SH-SY5Y (cell line): Measurements from ENCODE around the gene ARHGAP18.

ENCODE experiments used
- GATA2 ChIP-seq: IDR thresholded peaks from 2 replicates; pipeline ENCODE4 v1.6.1; 2011; ENCODE audit warnings: mild to moderate bottlenecking, low read depth, low read length
- GATA3 ChIP-seq: IDR thresholded peaks from 2 replicates; pipeline ENCODE4 v1.6.1; 2011; ENCODE audit warnings: low read depth, mild to moderate bottlenecking, low read length, moderate library complexity

ARHGAP18 gene

GRCh38 chr6:129655334-129655733 is 54.6 kb downstream of the ARHGAP18 start:
- TF ChIP-seq GATA2, result no peak
- no peak for TF ChIP-seq GATA3

GRCh38 chr6:129653746-129654145 is 56.2 kb downstream of the ARHGAP18 start:
- TF ChIP-seq GATA3, result no peak
- TF ChIP-seq GATA2, result no peak

- TF ChIP-seq GATA2 (no peak), GATA3 (no peak)
These were observed 56.7 kb downstream of the ARHGAP18 start for GRCh38 chr6:129653229-129653628.

GRCh38 chr6:129651291-129651691 is 58.7 kb downstream of the ARHGAP18 start:
- TF ChIP-seq GATA2, result no peak

- TF ChIP-seq GATA2, result no peak
- no peak for TF ChIP-seq GATA3
These were observed 61.0 kb downstream of the ARHGAP18 start for GRCh38 chr6:129648819-129649491.

- TF ChIP-seq GATA3 (no peak), GATA2 (no peak)
These were observed 62.9 kb downstream of the ARHGAP18 start for GRCh38 chr6:129647044-129647443.

- TF ChIP-seq GATA3 (no peak), GATA2 (no peak)
These were observed 63.3 kb downstream of the ARHGAP18 start for GRCh38 chr6:129646642-129647041.

- TF ChIP-seq GATA2 (no peak), GATA3 (no peak)
These were observed 64.0 kb downstream of the ARHGAP18 start for GRCh38 chr6:129645830-129646579.

GRCh38 chr6:129645106-129645829 is 64.7 kb downstream of the ARHGAP18 start:
- no peak for TF ChIP-seq GATA2
- TF ChIP-seq GATA3, result no peak

- TF ChIP-seq GATA3, result no peak
- no peak for TF ChIP-seq GATA2
These were observed 65.4 kb downstream of the ARHGAP18 start for GRCh38 chr6:129644567-129645015.

GRCh38 chr6:129643968-129644367 is 66.0 kb downstream of the ARHGAP18 start:
- TF ChIP-seq GATA2 (no peak), GATA3 (no peak)

- TF ChIP-seq GATA2 (no peak), GATA3 (no peak)
These were observed 66.8 kb downstream of the ARHGAP18 start for GRCh38 chr6:129643176-129643575.

- TF ChIP-seq GATA2 (no peak), GATA3 (no peak)
These were observed 67.7 kb downstream of the ARHGAP18 start for GRCh38 chr6:129642322-129642721.

GRCh38 chr6:129641344-129641743 is 68.6 kb downstream of the ARHGAP18 start:
- TF ChIP-seq GATA3, result no peak
- no peak for TF ChIP-seq GATA2

GRCh38 chr6:129638686-129639085 is 71.3 kb downstream of the ARHGAP18 start:
- TF ChIP-seq GATA2, result no peak
- no peak for TF ChIP-seq GATA3
